Measurements from ENCODE around the gene FUBP3.

The FUBP3 gene

DNA sequence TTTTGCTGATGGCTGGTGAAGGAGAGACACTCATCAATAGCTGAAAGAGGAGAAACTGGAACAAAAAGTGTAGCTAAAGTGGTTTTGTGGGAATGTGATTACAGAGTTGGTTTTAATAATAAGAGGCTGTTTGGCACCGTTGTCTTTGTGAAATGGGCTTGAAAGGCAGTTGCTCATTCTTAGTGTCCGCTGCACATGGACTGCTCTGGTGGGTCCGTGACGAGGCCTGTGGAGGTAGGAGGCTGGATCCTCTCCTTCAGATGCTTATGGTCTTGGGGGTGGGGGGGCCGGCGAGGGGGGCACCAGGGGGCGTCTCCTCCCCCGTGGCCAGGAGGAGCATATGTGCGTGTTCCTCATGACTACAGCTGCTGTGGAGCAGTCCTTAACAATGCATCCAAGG is 29.8 kb downstream of the FUBP3 start:
- no peak for DNase-seq

DNA sequence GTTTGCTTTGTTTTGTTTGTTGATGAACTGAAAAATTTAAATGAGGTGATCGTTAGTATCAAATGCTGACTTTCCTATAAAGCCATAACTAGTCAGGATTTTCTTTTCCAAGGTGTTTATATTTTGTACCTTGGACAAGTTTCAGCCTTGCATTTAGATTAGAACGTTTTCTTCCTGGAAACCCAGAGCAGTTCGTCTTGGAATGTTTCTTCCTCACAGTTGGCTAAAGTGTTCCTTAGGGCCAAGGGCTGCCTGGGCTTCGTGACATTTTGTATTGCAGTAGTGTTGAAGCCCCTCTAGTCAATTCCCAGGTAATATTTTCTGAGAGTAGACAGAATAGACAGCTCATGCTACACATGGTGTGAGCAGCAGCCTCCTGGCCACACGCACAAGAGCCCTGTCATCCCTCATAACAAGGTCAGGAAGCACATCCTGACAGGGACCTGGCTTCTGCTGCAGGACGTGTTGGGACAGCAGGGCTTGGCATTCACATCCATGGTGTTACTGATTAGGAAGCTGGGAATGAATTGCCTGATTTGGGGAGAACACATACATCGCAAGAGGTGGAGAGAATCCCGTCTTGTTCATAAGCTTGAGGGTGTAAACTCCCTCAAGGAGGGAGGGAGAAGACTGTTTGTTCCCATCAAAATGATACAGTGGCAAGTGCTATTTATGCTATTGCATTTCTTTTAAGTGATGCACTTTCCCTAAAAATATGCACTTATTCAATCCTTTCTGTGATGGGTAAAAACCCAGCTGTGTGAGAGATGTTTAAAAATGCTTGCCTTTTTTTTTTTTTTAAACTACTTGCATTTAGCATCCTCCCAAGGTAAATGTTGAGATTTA is 31.7 kb downstream of the FUBP3 start:
- DNase-seq, result no peak

DNA sequence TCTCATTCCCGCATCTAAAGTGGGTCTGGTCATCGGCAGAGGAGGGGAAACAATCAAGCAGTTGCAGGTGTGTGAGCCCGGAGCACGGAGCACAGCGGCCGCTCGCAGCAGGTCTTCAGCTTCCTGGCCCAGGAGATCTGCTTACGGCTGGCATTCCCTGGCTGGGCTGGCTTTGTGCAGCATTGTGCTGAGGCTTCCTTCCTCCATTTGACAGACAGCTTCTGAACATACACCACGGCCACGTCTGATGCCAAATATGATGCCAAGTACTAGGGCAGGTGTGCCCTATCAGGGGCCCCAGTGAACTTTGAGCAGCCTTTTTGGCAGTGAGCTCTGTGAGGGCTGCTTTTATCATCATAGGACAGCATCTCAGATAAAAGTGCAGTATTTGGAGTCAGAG is 37.1 kb downstream of the FUBP3 start:
- DNase-seq, result no peak

DNA sequence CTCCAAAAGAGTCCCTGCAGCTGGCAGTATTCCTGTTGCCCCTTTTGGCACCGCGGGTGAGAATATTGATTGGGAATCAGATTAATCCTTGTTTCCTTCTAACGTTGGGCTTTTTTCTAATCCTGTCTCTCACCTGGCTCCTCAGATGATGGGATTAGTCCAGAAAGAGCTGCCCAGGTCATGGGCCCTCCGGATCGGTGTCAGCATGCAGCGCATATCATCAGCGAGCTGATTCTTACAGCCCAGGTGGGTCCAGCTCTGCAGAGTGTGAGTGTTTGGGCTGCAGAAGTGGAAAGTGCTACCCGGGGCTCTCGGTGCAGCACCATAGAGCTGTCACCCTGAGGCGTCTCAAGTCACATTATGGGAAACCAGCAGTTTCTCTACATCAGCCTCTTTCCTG is 44.1 kb downstream of the FUBP3 start:
- DNase-seq, result no peak

GRCh38 chr9:130624154-130624553 is 44.8 kb downstream of the FUBP3 start:
- no peak for DNase-seq

DNA sequence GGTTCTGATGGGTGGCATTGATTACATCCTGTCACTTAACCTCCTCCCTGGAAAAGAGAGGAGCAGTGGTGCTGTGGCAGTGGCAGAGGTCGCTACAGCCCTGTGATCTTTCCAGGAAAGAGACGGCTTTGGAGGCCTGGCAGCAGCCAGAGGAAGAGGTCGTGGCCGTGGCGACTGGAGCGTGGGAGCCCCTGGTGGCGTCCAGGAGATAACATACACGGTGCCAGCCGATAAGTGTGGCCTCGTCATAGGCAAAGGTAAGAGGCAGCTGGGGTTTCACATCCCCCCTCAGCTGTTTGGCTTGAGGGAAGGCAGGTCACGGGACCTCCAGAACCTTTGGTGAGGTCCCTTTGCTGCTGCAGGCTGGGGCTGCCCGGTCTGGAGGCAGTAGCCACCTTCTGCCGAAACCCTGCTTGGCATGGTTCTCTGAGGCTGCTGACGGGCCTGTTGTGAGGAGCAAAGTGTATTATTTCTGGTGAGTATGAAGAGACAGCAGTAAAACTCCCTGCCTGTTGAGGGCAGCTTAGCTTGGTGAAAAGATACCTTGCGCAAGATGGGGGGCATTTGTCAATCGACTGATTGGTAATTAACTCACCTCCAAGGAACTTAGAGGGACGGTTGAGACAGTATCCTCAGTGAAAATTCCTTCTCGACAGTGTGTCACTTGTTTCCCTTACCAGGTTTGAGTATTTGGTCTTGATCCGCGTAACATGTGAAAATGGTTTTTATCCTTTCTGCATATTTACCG is 47.0 kb downstream of the FUBP3 start:
- no peak for DNase-seq

DNA sequence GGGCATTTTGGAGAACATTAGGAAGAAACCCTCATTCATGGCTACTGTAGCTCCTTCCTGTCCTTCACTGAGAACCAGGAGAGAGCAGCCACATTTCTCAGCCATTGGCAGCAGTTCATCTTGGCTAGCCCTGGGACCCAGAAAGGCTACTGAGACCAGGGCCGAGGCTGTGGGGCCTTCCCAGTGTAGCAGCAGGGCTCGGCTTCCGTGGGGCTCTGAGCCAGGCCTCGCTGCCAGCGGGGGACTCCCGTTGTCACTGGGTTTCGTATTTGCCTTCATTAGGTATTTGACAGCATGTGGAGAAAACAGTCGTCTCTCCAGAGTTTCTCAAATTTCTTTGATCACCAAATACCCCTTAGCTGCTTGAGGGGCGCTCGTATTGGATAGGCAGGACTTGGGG is 47.7 kb downstream of the FUBP3 start:
- no peak for DNase-seq

DNA sequence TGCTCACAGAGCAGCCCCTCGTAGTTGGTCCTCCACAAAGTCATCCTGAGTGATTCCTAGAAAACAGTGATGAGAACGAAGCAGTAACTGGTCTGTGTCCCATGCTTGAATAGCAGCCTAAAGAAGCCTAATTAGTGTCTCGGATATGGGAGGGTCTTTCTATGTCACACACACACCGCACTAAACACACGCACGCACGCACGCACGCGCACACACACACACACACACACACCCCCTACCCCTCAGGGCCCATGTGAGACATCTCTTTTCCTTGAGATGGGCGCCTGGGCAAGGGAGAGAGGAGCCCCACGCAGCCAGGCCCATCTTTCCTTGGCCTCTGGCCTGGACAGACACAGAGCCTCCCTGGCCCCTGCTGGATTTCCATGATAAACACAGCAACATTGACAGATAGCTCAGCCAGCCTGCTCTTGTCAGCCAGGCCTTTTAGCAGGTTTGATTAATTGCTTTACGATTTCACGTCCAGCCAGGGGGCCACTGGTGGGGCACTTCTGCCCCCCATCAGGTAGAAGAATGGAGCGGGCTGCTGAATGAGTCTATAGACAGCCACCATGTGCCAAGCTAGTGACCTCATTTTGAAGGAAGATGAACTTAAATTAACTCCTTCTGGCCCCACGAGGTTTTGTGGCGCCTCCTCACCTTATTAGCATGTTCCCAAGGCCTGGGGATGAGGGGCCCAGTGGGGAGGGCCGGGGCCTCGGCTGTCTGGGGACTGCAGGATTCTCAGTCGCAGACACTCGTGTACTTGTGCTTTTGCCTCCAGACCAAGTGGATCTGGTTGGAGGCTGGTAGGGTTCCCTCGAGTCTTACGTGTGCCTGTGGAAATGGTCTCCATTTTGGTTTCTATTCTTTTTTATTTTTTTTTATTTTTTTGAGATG is 48.8 kb downstream of the FUBP3 start:
- DNase-seq, result no peak

GRCh38 chr9:130629443-130630070 is 50.2 kb downstream of the FUBP3 start:
- no peak for DNase-seq

GRCh38 chr9:130630071-130630450 is 50.7 kb downstream of the FUBP3 start:
- no peak for DNase-seq

DNA sequence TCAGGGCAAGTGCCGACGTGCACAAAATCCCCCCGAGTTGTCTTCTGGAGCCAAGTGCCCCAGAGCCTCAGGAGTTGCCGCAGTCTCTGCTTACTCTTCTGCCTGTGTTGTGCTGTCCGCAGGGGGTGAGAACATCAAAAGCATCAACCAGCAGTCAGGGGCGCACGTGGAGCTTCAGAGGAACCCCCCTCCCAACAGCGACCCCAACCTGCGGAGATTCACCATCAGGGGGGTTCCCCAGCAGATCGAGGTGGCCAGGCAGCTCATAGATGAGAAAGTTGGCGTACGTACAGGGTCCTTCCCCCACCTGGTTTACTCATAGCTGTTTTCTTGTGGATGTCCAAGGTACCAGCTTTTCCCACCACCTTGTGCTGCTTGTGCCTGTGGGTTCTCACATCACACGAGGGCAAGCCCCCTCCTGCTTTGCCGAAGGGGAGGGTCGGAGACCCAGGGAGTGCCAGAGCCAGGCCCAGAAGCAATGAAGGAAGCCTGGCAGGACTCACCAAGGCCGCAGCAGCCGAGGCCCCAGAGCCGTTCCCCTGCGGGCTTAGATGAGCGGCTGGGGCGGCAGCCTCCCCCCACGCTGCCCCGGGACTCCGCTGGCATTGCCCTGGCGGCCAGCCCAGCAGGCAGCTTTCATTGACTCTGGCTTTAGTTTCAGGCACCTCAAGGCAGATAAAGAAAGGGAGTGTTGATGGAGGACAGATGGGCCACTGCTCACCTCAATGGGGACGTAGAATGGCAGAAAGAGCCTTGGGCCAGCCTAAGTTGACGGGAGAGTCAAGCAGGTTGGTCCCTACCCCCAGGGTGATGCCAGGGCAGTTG is 51.3 kb downstream of the FUBP3 start:
- no peak for DNase-seq

DNA sequence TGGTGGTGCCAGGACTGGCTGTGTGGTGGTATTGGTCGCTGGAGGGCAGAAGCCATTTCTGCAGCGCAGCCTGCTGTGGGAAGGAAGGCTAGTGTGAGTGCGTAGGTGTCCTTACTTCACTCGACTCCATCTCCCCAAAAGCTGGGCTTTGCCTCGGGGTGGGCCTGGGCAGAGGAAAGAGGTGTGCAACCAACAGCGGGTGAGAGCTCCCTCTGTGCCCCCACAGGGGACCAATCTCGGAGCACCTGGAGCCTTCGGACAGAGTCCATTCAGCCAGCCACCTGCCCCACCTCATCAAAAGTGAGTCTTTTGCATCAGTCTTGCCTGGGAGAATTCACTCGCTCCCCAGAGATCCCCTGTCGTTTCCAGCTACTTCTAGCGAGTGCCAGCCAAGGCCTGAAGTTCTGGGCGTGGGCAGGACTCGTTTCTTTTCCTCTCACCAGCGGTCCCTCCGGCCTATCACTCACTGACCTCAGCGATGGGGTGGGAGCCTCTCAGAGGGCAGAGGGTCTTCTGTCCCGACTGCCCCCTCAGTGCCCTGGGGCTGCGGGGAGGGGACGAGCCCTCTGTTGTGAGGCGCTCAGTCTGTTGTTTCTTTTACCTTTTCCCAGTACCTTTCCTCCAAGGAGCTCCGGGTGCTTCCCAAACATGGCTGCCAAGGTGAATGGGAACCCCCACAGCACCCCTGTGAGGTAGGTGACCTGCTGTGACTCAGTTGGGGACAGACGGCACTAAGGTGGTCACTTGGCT is 52.1 kb downstream of the FUBP3 start:
- no peak for DNase-seq

DNA sequence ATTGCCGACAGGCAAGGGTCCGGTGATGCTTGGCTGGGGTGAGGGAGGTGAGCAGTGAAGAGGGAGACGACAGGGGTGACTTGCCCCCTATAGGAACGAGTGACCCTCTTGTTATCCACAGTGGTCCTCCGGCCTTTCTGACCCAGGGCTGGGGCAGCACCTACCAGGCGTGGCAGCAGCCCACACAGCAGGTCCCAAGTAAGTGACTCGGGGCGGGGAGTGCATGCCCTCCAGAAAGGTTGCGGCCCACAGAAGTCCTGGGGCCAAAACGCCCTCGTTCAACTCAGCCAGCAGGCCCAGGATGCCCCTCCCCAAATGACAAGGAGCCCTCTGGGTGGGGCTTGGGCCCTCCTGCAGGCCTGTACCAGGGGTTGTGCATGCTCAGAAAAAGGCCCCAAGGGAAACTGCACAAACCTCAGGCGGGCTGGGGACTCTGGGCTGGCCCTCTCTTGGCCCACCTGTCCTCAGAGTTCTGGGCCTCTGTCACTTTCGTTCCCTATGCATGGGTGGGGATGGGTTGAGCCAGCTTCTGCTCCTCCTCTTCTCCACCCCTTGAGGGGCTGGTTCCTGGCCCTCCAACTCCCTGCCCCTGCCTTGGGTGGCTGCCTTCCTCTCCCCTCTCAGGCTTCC is 52.8 kb downstream of the FUBP3 start:
- no peak for DNase-seq

GRCh38 chr9:130632841-130633240 is 53.5 kb downstream of the FUBP3 start:
- DNase-seq, result no peak

DNA sequence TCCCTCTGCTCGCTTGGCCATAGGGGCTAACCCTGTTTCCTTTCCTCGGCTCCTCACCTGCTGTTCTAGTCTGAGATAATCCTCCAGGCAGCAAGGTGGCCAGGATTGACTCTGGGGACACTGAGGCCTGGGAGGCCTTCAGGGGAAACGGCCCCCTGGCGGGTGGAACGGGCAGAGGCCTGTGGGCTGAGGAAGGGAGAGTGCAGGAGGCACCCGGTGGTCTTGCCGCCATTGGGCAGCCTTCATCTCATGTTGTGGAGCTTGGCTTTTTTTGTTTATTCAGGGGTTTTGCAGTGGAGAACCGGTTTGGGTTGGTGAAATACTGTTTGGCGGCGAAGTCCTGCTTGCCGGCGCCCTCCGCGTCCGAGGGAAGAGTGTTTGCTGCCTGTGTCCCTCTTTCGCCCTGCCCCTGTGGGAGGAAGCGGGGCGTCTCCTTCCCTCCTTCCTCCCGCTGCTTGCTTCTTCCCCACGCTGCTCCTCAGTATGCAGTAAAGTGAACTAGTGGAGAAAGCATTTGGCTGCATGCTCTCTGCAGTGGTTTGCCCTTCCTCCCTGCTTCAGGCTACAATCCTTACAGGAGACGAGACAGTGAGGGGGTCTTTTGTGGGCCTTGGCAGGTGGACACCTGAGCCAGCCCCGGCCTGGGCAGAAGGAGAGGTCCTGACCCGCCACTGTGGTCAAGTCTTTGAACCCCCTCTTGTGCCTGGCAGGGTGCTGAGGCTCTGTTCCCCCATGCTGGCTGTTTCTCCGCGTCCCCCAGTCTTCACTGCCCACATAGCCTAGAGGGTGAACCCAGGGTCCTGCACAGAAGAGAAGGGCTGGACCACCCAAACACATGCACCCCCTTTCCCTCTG is 54.2 kb downstream of the FUBP3 start:
- no peak for DNase-seq

DNA sequence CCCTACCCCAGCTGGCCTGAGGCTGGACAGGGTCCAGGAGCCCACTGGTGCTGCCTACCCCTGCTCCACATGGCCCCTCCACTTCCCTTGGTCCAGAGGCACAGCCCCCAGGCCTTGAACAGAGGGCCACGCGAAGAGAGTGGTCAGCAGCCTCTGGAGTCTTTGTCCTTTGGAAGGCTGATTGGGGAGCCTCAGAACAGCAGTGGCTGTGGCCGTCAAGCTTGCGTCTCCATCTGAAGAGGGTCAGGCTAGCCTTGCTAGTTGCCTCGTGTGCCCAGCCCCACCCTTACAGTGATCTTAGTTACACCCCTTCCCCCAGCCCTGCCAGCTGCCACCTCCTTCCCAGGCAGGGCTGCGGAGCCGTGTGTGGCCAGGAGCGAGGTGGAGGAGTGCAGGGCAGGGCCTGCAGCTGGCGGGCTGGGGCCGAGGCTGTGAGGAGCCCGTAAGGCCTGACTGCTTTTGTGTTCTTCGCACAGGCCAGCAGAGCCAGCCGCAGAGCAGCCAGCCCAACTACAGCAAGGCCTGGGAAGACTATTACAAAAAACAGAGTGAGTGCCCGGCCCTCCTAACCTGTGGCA is 54.9 kb downstream of the FUBP3 start:
- no peak for DNase-seq

DNA sequence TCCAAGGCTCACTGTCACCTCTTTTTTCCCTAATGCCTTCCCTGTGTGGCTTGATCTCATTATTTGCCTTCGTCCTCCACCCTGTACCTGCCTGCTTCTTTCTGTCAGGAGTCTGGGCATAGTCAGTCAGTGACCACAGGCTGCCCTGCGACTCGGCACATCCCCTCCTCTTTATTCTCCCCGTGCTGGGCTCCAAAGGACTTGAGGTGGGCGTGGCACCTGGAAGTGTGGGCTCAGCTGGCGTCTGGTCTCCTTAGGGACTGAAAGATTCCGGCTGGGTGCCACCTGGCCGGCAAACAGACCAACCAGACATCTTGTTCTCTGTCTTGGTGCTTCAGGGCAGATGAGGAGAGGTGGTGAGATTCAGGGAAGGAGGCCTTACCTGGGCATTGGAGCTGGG is 55.4 kb downstream of the FUBP3 start:
- no peak for DNase-seq

DNA sequence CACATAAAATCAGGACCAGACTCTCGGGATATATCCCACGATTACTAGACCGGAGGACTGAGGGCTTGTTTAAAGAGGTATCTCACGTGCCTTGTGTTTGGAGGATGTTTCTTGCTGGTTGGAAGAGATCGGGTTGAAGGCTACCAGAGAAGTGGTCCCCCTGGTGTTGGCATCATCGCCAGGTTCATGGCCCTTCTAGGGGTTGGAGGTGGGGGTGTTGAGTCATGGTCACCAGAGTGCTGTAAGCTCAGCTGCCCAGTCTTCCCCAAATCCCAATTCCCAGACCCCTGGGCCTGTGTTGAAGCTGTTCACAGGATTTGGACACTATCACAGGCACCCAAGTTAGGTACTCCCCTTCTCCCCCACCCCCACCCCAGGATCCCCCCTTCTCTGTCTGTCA is 55.9 kb downstream of the FUBP3 start:
- DNase-seq, result no peak

Data from activated CD4-positive, CD25-positive, alpha-beta regulatory T cell (primary cell).